IMR-90 (cell line): ENCODE measurements around the gene CD93. TPM values are rescaled to one million over a fixed set of nuclear protein-coding genes. Genes with fewer than 3 reads are reported as not detected.

Source experiments
- ATAC-seq: fragments of 200-7000 bp; cut with Tn5 transposase; 2 replicates; pipeline ENCODE4 v1.9.1; 2020; ENCODE audit warnings: low read depth, mild to moderate bottlenecking, moderate library complexity
- BruUV-seq: library from RNA; stranded (reverse); fragments of 400-500 nt; replicated peaks from 2 replicates; lab custom pipeline; 2021; lab: Mats Ljungman, UMichigan
- CTCF ChIA-PET: fragments of 300-600 bp; formaldehyde crosslinking; extraction: SDS; loops from one replicate; lab custom pipeline; 2021; ENCODE audit warnings: antibody characterized with exemption; lab: Yijun Ruan, JAX
- POLR2A ChIA-PET: fragments of 300-600 bp; sonication (Branson Sonifier 250); formaldehyde crosslinking; loops from one replicate; lab custom pipeline; 2022; ENCODE audit warnings: antibody characterized with exemption; ENCODE audit not compliant: unreplicated experiment; lab: Charles Lee
- DNase-seq: peaks from one replicate; pipeline ENCODE4 v3.0.0; 2013
- H2AFZ ChIP-seq: replicated peaks from 2 replicates; pipeline ENCODE3; 2013; ENCODE audit warnings: low read length, mild to moderate bottlenecking; ENCODE audit not compliant: poor library complexity
- H2AK5ac ChIP-seq: 2 replicates; pipeline ENCODE4 v1.6.1; 2013; ENCODE audit warnings: low read depth, low read length, inconsistent platforms
- H2AK9ac ChIP-seq: replicated peaks from 2 replicates; pipeline ENCODE3; 2013; ENCODE audit warnings: mild to moderate bottlenecking, low read depth, low read length, moderate library complexity; ENCODE audit not compliant: poor library complexity
- H2BK120ac ChIP-seq: 2 replicates; pipeline ENCODE4 v1.6.1; 2013; ENCODE audit warnings: low read depth, low read length, inconsistent platforms
- H2BK15ac ChIP-seq: 3 replicates; pipeline ENCODE4 v1.6.1; 2013; ENCODE audit warnings: low read depth, low read length, inconsistent platforms
- H2BK20ac ChIP-seq: 2 replicates; pipeline ENCODE4 v1.6.1; 2013; ENCODE audit warnings: low read depth, mild to moderate bottlenecking, inconsistent platforms, low read length, moderate library complexity
- H2BK5ac ChIP-seq: 2 replicates; pipeline ENCODE4 v1.6.1; 2013; ENCODE audit warnings: mild to moderate bottlenecking, low read depth, low read length, inconsistent platforms; ENCODE audit not compliant: poor library complexity, severe bottlenecking
- H3K14ac ChIP-seq: replicated peaks from 2 replicates; pipeline ENCODE4 v1.6.1; 2013; ENCODE audit warnings: low read depth, low read length, inconsistent platforms
- H3K18ac ChIP-seq: 2 replicates; pipeline ENCODE4 v1.6.1; 2013; ENCODE audit warnings: low read depth, low read length, control low read depth
- H3K23ac ChIP-seq: 2 replicates; pipeline ENCODE4 v1.6.1; 2013; ENCODE audit warnings: low read depth, low read length, inconsistent platforms
- H3K27ac ChIP-seq: 2 replicates; pipeline ENCODE4 v1.5.1; 2013; ENCODE audit warnings: mild to moderate bottlenecking, control low read depth, low read length; ENCODE audit not compliant: insufficient read depth
- H3K27me3 ChIP-seq: 2 replicates; pipeline ENCODE4 v1.6.1; 2013; ENCODE audit warnings: low read length; ENCODE audit not compliant: control insufficient read depth, insufficient read depth
- H3K36me3 ChIP-seq: 2 replicates; pipeline ENCODE4 v1.6.1; 2013; ENCODE audit warnings: low read length, mixed read lengths; ENCODE audit not compliant: control insufficient read depth, insufficient read depth
- H3K4ac ChIP-seq: 2 replicates; pipeline ENCODE4 v1.6.1; 2013; ENCODE audit warnings: low read depth, low read length, inconsistent platforms
- H3K4me1 ChIP-seq: 2 replicates; pipeline ENCODE4 v1.6.1; 2013; ENCODE audit warnings: low read length, mixed read lengths; ENCODE audit not compliant: control insufficient read depth, insufficient read depth
- H3K4me2 ChIP-seq: 2 replicates; pipeline ENCODE4 v1.6.1; 2013; ENCODE audit warnings: low read depth, mild to moderate bottlenecking, control low read depth, low read length, moderate library complexity
- H3K4me3 ChIP-seq: 2 replicates; pipeline ENCODE4 v1.5.1; 2013; ENCODE audit warnings: low read depth, mild to moderate bottlenecking, control low read depth, low read length, moderate library complexity; ENCODE audit not compliant: insufficient read depth
- H3K56ac ChIP-seq: 2 replicates; pipeline ENCODE4 v1.6.1; 2013; ENCODE audit warnings: low read length, inconsistent platforms; ENCODE audit not compliant: insufficient read depth; ENCODE audit errors: extremely low read depth
- H3K79me1 ChIP-seq, 2 experiments: 2 replicates each; pipeline ENCODE4 v1.6.1; 2013; ENCODE audit warnings: low read length in 2 of 2, inconsistent platforms in 1 of 2, low read depth in 1 of 2
- H3K9ac ChIP-seq: 2 replicates; pipeline ENCODE4 v1.6.1; 2013; ENCODE audit warnings: low read depth, low read length, control low read depth
- H3K9me1 ChIP-seq: 2 replicates; pipeline ENCODE4 v1.6.1; 2013; ENCODE audit warnings: low read length, inconsistent platforms; ENCODE audit not compliant: insufficient read depth
- H3K9me3 ChIP-seq: 2 replicates; pipeline ENCODE4 v1.6.1; 2013; ENCODE audit warnings: low read length; ENCODE audit not compliant: control insufficient read depth, insufficient read depth
- H4K20me1 ChIP-seq: 2 replicates; pipeline ENCODE4 v1.6.1; 2013; ENCODE audit warnings: low read length, inconsistent platforms; ENCODE audit not compliant: insufficient read depth
- H4K5ac ChIP-seq: 2 replicates; pipeline ENCODE4 v1.6.1; 2013; ENCODE audit warnings: mild to moderate bottlenecking, low read depth, low read length, control low read depth
- H4K8ac ChIP-seq, 2 experiments: 2 replicates each; pipeline ENCODE4 v1.6.1; 2013; ENCODE audit warnings: low read depth in 2 of 2, low read length in 2 of 2, control low read depth in 1 of 2, inconsistent platforms in 1 of 2
- H4K91ac ChIP-seq: 2 replicates; pipeline ENCODE4 v1.6.1; 2013; ENCODE audit warnings: low read depth, low read length, inconsistent platforms; ENCODE audit not compliant: insufficient read depth
- WGBS, 2 experiments: methylation state at CpG; one replicate each; pipeline versions ENCODE4 v1.1.5 to v1.1.7; 2013; ENCODE audit warnings: missing lambda C conversion rate in 2 of 2; ENCODE audit not compliant: insufficient read length in 1 of 2; ENCODE audit errors: extremely low coverage in 2 of 2; 5-methylcytosine and 5-hydroxymethylcytosine counted together
- dilution Hi-C: fragments of 300-500 bp; cut with HindIII; formaldehyde crosslinking; loops from one replicate; pipeline ENCODE4 v1.14.3; 2018; ENCODE audit warnings: low sequenced_read_pairs; ENCODE audit not compliant: unreplicated experiment
- in situ Hi-C: fragments of 300-500 bp; cut with MboI; formaldehyde crosslinking; loops from 3 replicates; pipeline ENCODE4 v1.14.3; 2019; ENCODE audit warnings: low sequenced_read_pairs, inconsistent platforms, mixed read lengths
- intact Hi-C: fragments of 100-400 bp; cut with micrococcal nuclease; formaldehyde crosslinking; loops from 2 replicates; pipeline ENCODE4 v1.10.0; 2022
- polyA plus RNA-seq, 3 experiments: library from polyadenylated mRNA; depleted of rRNA; stranded (reverse); fragments of >200 nt; gene quantifications; 2 replicates each; pipeline ENCODE4 v1.2.3, GENCODE V29; 2012; ENCODE audit warnings: low replicate concordance in 1 of 3
- total RNA-seq: library from RNA; depleted of rRNA; stranded (reverse); fragments of >200 nt; gene quantifications from 2 replicates; pipeline ENCODE4 v1.2.3, GENCODE V29; 2012
- TF ChIP-seq, protein P1 (sequence below): conservative IDR thresholded peaks from 2 replicates; pipeline ENCODE4 v1.5.1; 2012; ENCODE audit warnings: mild to moderate bottlenecking, low read depth, low read length, improper control_type of control experiment

The CD93 gene
- total and polyA plus RNA-seq, 2 of the 4 experiments (the other 2 are of a cell fraction) = under 0.01 to 0.02 TPM

DNA sequence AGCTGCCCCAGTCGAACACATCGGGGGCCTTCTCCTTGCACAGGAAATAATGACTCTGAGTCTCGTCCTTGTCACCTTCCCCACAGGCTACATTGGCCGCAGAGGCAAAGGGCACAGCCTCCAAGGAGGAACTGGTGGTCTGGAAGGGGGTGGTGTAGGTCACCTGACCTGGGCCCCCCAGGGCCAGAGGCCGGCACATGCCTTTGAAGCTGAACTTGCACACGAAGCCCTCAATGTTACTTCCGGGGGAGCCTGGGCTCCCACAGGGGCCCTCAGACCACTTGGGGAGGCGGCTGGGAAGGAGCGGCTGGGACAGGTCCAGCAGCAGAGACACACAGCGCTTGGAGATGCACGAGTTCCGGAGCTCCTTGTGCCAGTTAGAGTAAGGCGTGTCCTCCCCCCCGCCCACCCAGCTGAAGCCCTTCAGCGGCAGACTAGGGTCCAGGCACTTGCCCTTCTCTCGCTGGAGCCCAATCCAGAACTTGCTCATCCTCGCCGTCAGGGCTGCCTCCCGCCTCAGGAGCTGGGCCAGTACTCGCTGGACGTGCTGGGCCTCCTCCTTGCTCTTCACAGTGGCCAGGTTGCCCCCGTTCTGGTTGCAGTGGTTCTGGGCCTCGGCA lies 578 bp downstream of the CD93 start:
- POLR2A ChIA-PET = no interaction called here
- H3K23ac ChIP-seq = no peak overlapping the region
- intact Hi-C loops = no loop called here
- in situ Hi-C loops = loop anchor here (25.0 kb wide), 1 partner anchor 102 kb away; no protein-coding TSS in a partner anchor
- peak overlapping the region; percentile 67 for H2AFZ ChIP-seq
- H3K9me3 ChIP-seq = no peaks in the 10 kb centered on the region
- H3K79me1 ChIP-seq = no peaks in the 10 kb centered on the region
- H3K56ac ChIP-seq = no peak overlapping the region
- peaks cover 36% of the 10 kb centered on the region for H3K27me3 ChIP-seq
- no peak overlapping the region for H3K14ac ChIP-seq
- no peak overlapping the region for H4K5ac ChIP-seq
- H4K20me1 ChIP-seq = no peaks in the 10 kb centered on the region
- no peaks in the 10 kb centered on the region for H3K4me1 ChIP-seq
- no TSS peak for BruUV-seq
- H3K9ac ChIP-seq = no peak overlapping the region
- no peak overlapping the region for H2AK9ac ChIP-seq
- no peaks in the 10 kb centered on the region for H3K9me1 ChIP-seq
- H4K91ac ChIP-seq = no peak overlapping the region
- H2BK20ac ChIP-seq = no peak overlapping the region
- no peak overlapping the region for H3K4me2 ChIP-seq
- no peaks in the 10 kb centered on the region for H3K36me3 ChIP-seq
- no peak overlapping the region for H3K27ac ChIP-seq
- DNase-seq = no peak
- no peak overlapping the region for H3K4me3 ChIP-seq
- H3K4ac ChIP-seq = no peak overlapping the region
- TF ChIP-seq, protein P1, sequence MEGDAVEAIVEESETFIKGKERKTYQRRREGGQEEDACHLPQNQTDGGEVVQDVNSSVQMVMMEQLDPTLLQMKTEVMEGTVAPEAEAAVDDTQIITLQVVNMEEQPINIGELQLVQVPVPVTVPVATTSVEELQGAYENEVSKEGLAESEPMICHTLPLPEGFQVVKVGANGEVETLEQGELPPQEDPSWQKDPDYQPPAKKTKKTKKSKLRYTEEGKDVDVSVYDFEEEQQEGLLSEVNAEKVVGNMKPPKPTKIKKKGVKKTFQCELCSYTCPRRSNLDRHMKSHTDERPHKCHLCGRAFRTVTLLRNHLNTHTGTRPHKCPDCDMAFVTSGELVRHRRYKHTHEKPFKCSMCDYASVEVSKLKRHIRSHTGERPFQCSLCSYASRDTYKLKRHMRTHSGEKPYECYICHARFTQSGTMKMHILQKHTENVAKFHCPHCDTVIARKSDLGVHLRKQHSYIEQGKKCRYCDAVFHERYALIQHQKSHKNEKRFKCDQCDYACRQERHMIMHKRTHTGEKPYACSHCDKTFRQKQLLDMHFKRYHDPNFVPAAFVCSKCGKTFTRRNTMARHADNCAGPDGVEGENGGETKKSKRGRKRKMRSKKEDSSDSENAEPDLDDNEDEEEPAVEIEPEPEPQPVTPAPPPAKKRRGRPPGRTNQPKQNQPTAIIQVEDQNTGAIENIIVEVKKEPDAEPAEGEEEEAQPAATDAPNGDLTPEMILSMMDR = no peak
- no peak overlapping the region for H2BK5ac ChIP-seq
- dilution Hi-C loops = no loop called here
- CTCF ChIA-PET = no interaction called here
- H2AK5ac ChIP-seq = no peak overlapping the region
- no peak for ATAC-seq
- H3K18ac ChIP-seq = no peak overlapping the region
- H2BK120ac ChIP-seq = no peak overlapping the region
- 90% methylated on average over 11 of the region's 23 CpGs; no CpG with 5 or more reads in 1 of the 2 experiments for WGBS, 2 experiments
- H2BK15ac ChIP-seq = no peak overlapping the region
- no peak overlapping the region for H4K8ac ChIP-seq
